GM18951 (cell line): ENCODE data around the gene ERAL1.
"Not testable (repeated sequence)": the region's sequence is repeated elsewhere in the genome, so short reads cannot be mapped to it uniquely, and the experiment has no call there.

Source experiments
- POLR2A ChIP-seq: IDR thresholded peaks from 4 replicates; pipeline ENCODE4 v1.6.1; 2011; ENCODE audit warnings: mild to moderate bottlenecking; ENCODE audit not compliant: insufficient read length, insufficient read depth; ENCODE audit errors: extremely low read depth
- in situ Hi-C: fragments of 300-500 bp; cut with MboI; formaldehyde crosslinking; loops from one replicate; pipeline ENCODE4 v1.12.0; 2022; ENCODE audit warnings: low sequenced_read_pairs, mixed read lengths, inconsistent platforms; ENCODE audit not compliant: unreplicated experiment

The ERAL1 gene

GRCh38 chr17:28901866-28902818, 47.3 kb downstream of the ERAL1 start:
- TF ChIP-seq POLR2A: no peak
- in situ Hi-C loops: no loop called here

- TF ChIP-seq POLR2A: peak; percentile 37
- in situ Hi-C loops: no loop called here
Observed at GRCh38 chr17:28902819-28903545, 48.2 kb downstream of the ERAL1 start, which contains the start of gene DHRS13. TSS of gene DHRS13 (minus strand) at chr17:28903079. CDS start at chr17:28902944, 135 bp downstream.

- in situ Hi-C loops: not testable (repeated sequence)
Observed at GRCh38 chr17:28903546-28903841, 48.7 kb downstream of the ERAL1 start.

GRCh38 chr17:28904800-28905199, 50.0 kb downstream of the ERAL1 start:
- TF ChIP-seq POLR2A: no peak
- in situ Hi-C loops: no loop called here

GRCh38 chr17:28906276-28906675, 51.5 kb downstream of the ERAL1 start:
- in situ Hi-C loops: no loop called here
- TF ChIP-seq POLR2A: no peak

GRCh38 chr17:28906706-28907438, 52.1 kb downstream of the ERAL1 start:
- TF ChIP-seq POLR2A: no peak
- in situ Hi-C loops: no loop called here

- in situ Hi-C loops: no loop called here
- TF ChIP-seq POLR2A: no peak
Observed at GRCh38 chr17:28907709-28908475, 53.1 kb downstream of the ERAL1 start.

- TF ChIP-seq POLR2A: no peak
Observed at GRCh38 chr17:28908640-28909167, 53.9 kb downstream of the ERAL1 start.

GRCh38 chr17:28910534-28910933, 55.7 kb downstream of the ERAL1 start:
- in situ Hi-C loops: no loop called here
- TF ChIP-seq POLR2A: no peak

More at GRCh38 chr17:28908640-28909167, 53.9 kb downstream of the ERAL1 start:
- in situ Hi-C loops: no loop called here
